GM19238 (cell line): ENCODE results near the gene STIMATE.

Source experiments
- DNase-seq: peaks from one replicate; pipeline ENCODE4 v3.0.0; 2011; ENCODE audit warnings: low spot score; ENCODE audit not compliant: insufficient read length

Gene STIMATE

GRCh38 chr3:52894756-52895155, 2.6 kb downstream of the STIMATE start:
- DNase-seq: no peak

- DNase-seq: no peak
These were observed 3.6 kb downstream of the STIMATE start for GRCh38 chr3:52893723-52894122.

- DNase-seq: no peak
These were observed 4.6 kb downstream of the STIMATE start for GRCh38 chr3:52892625-52893311.

DNA sequence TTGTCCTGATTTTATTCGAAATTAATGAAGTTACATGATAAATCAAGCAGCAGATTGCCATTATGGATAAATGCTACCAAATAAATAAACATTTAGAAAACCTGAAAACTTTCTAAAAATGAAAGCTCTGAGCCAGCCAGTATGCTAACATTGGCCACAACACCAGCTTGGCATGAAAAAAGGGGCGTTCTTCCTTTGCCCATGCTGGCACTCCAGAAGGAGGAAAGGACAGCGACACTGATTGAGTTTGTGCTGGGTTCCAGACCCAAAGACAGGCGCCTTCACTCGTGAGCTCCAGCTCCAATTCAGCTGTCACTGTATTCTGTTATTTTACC, 5.1 kb downstream of the STIMATE start:
- no peak for DNase-seq

DNA sequence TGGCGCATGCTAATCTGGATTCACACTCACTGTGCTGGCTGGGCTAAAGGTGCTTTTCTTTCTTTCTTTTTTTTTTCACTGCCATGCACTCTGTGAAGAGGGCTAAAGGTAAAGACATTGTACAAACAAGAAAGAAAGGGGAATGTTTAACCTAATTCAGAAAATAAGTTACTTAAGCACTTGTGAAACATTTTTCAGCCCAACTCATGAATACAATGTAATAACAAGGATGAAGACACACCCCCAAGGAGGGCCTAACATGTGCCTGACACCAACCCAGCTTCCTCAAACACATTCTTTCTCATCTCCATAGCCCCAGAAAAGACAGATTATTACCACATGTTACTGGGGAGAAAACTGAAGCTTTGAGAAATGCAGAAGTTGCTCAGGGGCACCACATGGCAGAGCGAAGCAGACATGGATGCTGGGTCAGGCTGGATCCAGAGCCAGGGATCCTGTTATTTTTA, 5.7 kb downstream of the STIMATE start:
- no peak for DNase-seq

GRCh38 chr3:52891164-52891563, 6.2 kb downstream of the STIMATE start:
- DNase-seq: no peak

GRCh38 chr3:52890735-52891134, 6.6 kb downstream of the STIMATE start:
- DNase-seq: no peak

- DNase-seq: no peak
These were observed 7.4 kb downstream of the STIMATE start for GRCh38 chr3:52889901-52890300.

- no peak for DNase-seq
These were observed 10.2 kb downstream of the STIMATE start for GRCh38 chr3:52887166-52887565.

GRCh38 chr3:52886049-52886730, 11.2 kb downstream of the STIMATE start:
- DNase-seq: no peak

DNA sequence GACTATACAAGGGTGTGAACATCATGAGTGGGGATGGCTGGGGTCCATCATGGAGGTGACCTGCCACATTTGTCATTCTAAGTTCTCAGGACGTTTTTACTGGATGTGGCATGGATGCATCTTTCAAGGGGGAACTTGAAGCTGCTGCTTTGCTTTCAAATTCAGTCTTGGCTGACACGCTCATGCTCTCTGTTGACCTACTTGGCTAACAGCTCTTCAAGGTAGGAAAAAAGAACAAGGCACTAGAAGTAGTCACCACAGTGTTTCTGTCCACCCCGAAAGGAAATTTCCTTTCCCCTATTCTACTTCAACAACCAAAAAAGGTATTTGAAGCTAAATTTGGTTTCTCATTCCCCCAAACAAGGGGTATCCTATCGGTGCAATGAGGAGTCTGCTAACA, 15.0 kb downstream of the STIMATE start:
- DNase-seq: no peak

GRCh38 chr3:52881871-52882270, 15.5 kb downstream of the STIMATE start:
- DNase-seq: no peak

DNA sequence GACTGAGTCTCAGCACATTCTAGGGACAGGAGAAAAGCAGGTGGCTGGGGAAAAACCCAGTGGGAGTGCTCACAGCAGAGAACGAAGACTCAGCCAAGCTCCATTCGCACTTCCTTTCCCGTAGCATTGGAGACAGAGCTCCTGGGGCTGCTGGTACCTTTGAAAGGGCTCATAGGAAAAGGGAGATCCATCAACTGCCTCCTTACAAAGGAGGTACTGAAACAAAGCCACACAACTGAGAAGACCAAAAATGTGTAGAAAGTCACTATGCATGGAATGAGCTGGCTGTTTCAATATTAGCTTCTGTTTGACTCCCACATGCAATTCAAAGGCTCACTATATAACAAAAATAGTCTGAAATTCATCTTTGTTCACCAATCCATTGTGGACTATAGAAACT, 16.9 kb downstream of the STIMATE start:
- no peak for DNase-seq

GRCh38 chr3:52880047-52880446, 17.3 kb downstream of the STIMATE start:
- DNase-seq: no peak

- DNase-seq: no peak
These were observed 17.8 kb downstream of the STIMATE start for GRCh38 chr3:52879581-52879980.

- DNase-seq: no peak
These were observed 18.3 kb downstream of the STIMATE start for GRCh38 chr3:52879090-52879489.

DNA sequence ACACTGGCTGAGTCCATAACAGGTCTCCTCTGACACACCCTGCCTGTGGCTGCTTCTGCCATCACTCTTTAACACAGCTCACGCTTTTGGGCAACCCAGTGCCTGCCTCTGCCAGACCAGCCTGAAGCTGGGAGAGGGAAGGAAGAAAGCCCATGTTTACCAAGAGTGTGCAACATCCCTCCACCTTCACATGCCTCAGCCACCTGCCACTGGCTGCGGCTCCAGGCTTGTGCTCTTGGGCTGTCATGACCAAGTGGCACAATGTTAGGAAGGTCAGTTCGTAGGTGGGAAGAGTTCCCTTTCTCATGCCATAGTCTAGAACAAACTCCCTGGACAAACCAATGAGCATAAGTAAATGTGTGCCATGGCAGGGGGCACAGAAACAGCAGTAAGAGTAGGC, 20.3 kb downstream of the STIMATE start:
- no peak for DNase-seq

DNA sequence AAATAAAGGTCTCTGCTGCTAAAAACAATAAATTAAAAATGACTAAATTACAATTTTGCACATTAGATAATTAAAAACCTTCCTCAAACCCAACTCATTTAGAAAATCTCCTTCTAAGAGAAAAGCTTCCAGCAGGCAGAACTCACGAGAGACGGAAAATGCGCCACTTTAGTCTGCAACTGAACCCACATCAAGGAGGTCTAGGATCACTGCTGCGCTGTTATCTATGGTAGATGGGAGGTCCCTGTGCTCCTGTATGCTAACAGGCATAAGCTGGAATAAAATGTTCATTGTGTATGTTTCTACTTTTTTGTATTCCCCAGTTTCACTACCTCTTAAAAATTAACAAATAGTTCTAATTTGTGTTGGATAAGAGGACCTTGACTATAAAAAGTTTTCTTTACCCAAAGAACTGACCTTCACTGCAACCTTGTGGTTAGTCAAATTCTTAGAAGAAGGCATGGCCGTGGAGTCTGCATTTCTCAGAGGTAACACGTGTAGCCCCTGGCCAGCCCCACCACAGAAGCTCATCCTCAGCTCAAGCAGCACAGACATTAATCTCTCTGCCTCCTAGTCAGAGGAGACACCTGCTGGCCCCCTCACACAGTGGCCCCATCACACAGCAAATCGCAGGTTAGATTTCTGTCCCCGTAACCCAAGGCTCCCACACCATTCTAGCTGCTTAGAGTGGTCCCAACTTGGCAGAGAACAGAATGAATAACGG, 22.3 kb downstream of the STIMATE start:
- DNase-seq: no peak

DNA sequence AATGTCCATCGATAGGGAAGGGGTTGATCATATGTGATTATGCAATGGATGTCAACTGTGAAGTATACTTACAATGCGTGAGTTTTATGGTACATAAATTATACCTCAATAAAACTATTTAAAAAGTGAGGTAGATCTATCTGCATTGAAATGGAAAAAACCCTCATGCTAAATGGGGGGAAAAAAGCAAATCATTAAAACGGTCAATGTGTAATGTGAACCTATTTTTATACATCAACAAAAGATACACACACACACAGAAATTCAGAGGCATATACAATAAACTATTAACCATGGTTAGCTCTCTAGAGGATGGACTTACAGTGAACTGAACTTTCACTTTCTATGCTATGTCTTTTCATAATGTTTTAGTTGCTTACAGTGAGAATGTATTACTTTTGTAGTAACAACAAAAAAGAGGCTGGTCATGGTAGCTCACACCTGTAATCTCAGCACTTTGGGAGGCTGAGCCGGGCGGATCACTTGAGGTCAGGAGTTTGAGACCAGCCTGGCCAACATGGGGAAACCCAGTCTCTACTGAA, 23.1 kb downstream of the STIMATE start:
- DNase-seq: no peak

DNA sequence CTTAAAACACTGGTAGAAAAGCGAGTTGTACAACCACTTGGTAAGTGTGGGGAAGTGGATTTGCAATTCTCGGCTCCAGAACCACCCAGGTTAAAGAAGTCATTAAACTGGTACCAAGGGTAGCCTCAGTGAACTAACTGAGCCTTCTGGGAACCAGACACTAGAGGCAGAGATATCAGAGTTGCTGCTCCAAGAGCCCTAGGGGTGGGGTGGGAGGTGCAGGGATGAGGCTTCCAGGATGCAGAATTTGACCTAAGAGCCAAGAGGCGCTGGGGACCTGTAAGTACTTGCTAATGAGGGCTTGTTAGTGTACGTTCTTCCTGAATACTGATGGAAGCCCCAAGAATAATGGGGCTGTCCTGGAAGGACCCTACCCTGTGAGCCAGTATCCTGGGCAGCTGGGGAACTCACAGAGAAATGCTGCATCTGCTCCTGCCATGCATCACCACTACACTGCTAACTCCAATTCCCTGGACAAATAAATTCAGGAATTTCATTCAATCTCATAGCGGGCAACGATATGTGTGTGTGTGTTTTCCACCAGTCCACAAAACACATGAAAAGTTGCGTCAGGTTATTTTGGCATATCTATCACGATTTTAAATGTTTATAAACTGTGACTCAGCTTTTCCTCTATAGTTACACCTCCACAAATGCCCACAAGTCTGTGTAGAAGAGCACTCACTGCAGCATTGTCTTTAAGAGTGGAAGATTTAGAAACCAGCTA, 23.8 kb downstream of the STIMATE start:
- DNase-seq: no peak

GRCh38 chr3:52872245-52872644, 25.1 kb downstream of the STIMATE start:
- no peak for DNase-seq

- DNase-seq: no peak
These were observed 25.6 kb downstream of the STIMATE start for GRCh38 chr3:52871761-52872160.
